ENCODE data around the gene ZNF765.

- TF ChIP-seq CTCF (conservative IDR thresholded peaks at IDR 0.05; ENCODE audit: low read depth in 2 of 2) (no peak), EZH2 (IDR thresholded peaks at IDR 0.05; ENCODE audit: low read depth, unreplicated experiment) (no peak), POLR2AphosphoS5 (IDR thresholded peaks at IDR 0.05; ENCODE audit: low read depth) (no peak), EZH2phosphoT487 (IDR thresholded peaks at IDR 0.05; ENCODE audit: unreplicated experiment) (no peak), ZNF331 (CRISPR knock-in tag; IDR thresholded peaks at IDR 0.05; ENCODE audit: low read depth) (no peak), REST (IDR thresholded peaks at IDR 0.05; ENCODE audit: unreplicated experiment) (no peak)
Observed at GRCh38 chr19:53374288-53374687, 20.7 kb upstream of the ZNF765 start.
